PC-3 (cell line): ENCODE measurements around the gene CYP19A1. TPM values are rescaled to one million over a fixed set of nuclear protein-coding genes. Genes with fewer than 3 reads are reported as not detected.

Experiments
- ATAC-seq: fragments of 200-7000 bp; cut with Tn5 transposase; 2 replicates; pipeline ENCODE4 v1.9.1; 2020; ENCODE audit warnings: mild to moderate bottlenecking, moderate library complexity
- BruUV-seq: library from RNA; stranded (reverse); fragments of 400-500 nt; replicated peaks from 2 replicates; lab custom pipeline; 2021; lab: Mats Ljungman, UMichigan
- CTCF ChIA-PET: fragments of 300-600 bp; sonication (Branson Sonifier 250); formaldehyde crosslinking; loops from one replicate; lab custom pipeline; 2022; ENCODE audit warnings: antibody characterized with exemption; lab: Charles Lee
- POLR2A ChIA-PET: fragments of 300-600 bp; sonication (Branson Sonifier 250); formaldehyde crosslinking; loops from one replicate; lab custom pipeline; 2022; ENCODE audit warnings: antibody characterized with exemption; ENCODE audit not compliant: unreplicated experiment; lab: Charles Lee
- DNase-seq: peaks from one replicate; pipeline ENCODE4 v3.0.0-alpha.2; 2015
- H2AFZ ChIP-seq: fragments of 300-600 bp; sonication (generic); 2 replicates; pipeline ENCODE4 v1.6.0; 2016; ENCODE audit warnings: antibody characterized with exemption, low read length
- H3F3A ChIP-seq: fragments of 300-600 bp; sonication (generic); one replicate; pipeline ENCODE4 v1.6.0; 2017; ENCODE audit warnings: antibody characterized with exemption, low read length, control low read depth, mild to moderate bottlenecking; ENCODE audit not compliant: unreplicated experiment
- H3K27ac ChIP-seq: fragments of 300-600 bp; sonication (generic); 2 replicates; pipeline ENCODE4 v1.5.1; 2016; ENCODE audit warnings: mild to moderate bottlenecking, low read length
- H3K27me3 ChIP-seq: fragments of 300-600 bp; sonication (generic); 2 replicates; pipeline ENCODE4 v1.6.1; 2016; ENCODE audit warnings: low read length, mixed read lengths
- H3K36me3 ChIP-seq: fragments of 300-600 bp; sonication (generic); 2 replicates; pipeline ENCODE4 v1.6.1; 2016; ENCODE audit warnings: low read depth, mixed run types, low read length, mixed read lengths
- H3K4me1 ChIP-seq: fragments of 300-600 bp; sonication (generic); 2 replicates; pipeline ENCODE4 v1.5.1; 2016; ENCODE audit warnings: low read length; ENCODE audit not compliant: insufficient read depth
- H3K4me2 ChIP-seq: fragments of 300-600 bp; sonication (generic); 2 replicates; pipeline ENCODE4 v1.6.0; 2016; ENCODE audit warnings: low read length
- H3K4me3 ChIP-seq: fragments of 300-600 bp; sonication (generic); 2 replicates; pipeline ENCODE4 v1.5.1; 2016; ENCODE audit warnings: mild to moderate bottlenecking, low read length, mixed read lengths
- H3K79me2 ChIP-seq: fragments of 300-600 bp; sonication (generic); 2 replicates; pipeline ENCODE4 v1.6.1; 2017; ENCODE audit warnings: low read length, mixed read lengths
- H3K9ac ChIP-seq: fragments of 300-600 bp; sonication (generic); 2 replicates; pipeline ENCODE4 v1.6.0; 2016; ENCODE audit warnings: mild to moderate bottlenecking, low read length
- H3K9me2 ChIP-seq: fragments of 300-600 bp; sonication (generic); replicated peaks from 2 replicates; pipeline ENCODE4 v1.6.1; 2016; ENCODE audit warnings: mixed run types, low read length, mixed read lengths
- H3K9me3 ChIP-seq: fragments of 300-600 bp; sonication (generic); 2 replicates; pipeline ENCODE4 v1.6.1; 2016; ENCODE audit warnings: low read length, mixed read lengths
- H4K20me1 ChIP-seq: fragments of 300-600 bp; sonication (generic); 2 replicates; pipeline ENCODE4 v1.6.1; 2016; ENCODE audit warnings: low read length, mixed read lengths
- CTCF ChIP-seq: fragments of 300-600 bp; sonication (generic); conservative IDR thresholded peaks from 2 replicates; pipeline ENCODE4 v1.5.1; 2017; ENCODE audit warnings: antibody characterized with exemption, low read depth, mild to moderate bottlenecking, low read length
- EZH2 ChIP-seq: fragments of 300-600 bp; sonication (generic); IDR thresholded peaks from one replicate; pipeline ENCODE4 v1.6.1; 2017; ENCODE audit warnings: antibody characterized with exemption, mild to moderate bottlenecking, low read length; ENCODE audit not compliant: unreplicated experiment
- EZH2phosphoT487 ChIP-seq: fragments of 300-600 bp; sonication (generic); IDR thresholded peaks from 2 replicates; pipeline ENCODE4 v1.6.1; 2018; ENCODE audit warnings: mild to moderate bottlenecking, antibody characterized with exemption, low read length, borderline replicate concordance
- intact Hi-C: fragments of 100-400 bp; cut with micrococcal nuclease; formaldehyde crosslinking; loops from 2 replicates; pipeline ENCODE4 v1.9.0; 2023
- total RNA-seq: library from RNA; depleted of rRNA; stranded (reverse); fragments of >200 nt; gene quantifications from 2 replicates; pipeline ENCODE4 v1.2.3, GENCODE V29; 2014

The CYP19A1 gene
- total RNA-seq, 1 experiment from 2014 or later, result not detected

GRCh38 chr15:51181905-51182304 lies 156.5 kb downstream of the CYP19A1 start:
- no peaks in the 10 kb centered on the region for H3K9me2 ChIP-seq
- no peak overlapping the region for H3K27ac ChIP-seq
- no peak for DNase-seq
- no peaks in the 10 kb centered on the region for H3K79me2 ChIP-seq
- ATAC-seq, result no peak
- no peaks in the 10 kb centered on the region for H3K9me3 ChIP-seq
- H4K20me1 ChIP-seq, result no peaks in the 10 kb centered on the region
- H3F3A ChIP-seq, result no peaks in the 10 kb centered on the region
- no peak overlapping the region for H2AFZ ChIP-seq
- CTCF ChIA-PET, result interaction anchor here (0.5 kb wide), 1 partner anchor 10 kb away, joined by 3 read pairs; no protein-coding TSS in a partner anchor
- intact Hi-C loops, result no loop called here
- H3K4me3 ChIP-seq, result no peak overlapping the region
- no peak overlapping the region for H3K4me2 ChIP-seq
- peaks cover 32% of the 10 kb centered on the region for H3K27me3 ChIP-seq
- H3K4me1 ChIP-seq, result no peaks in the 10 kb centered on the region
- BruUV-seq, result no TSS peak
- no peaks in the 10 kb centered on the region for H3K36me3 ChIP-seq
- TF ChIP-seq CTCF (no peak), EZH2phosphoT487 (no peak), EZH2 (no peak)
- no peak overlapping the region for H3K9ac ChIP-seq
- POLR2A ChIA-PET, result no interaction called here

- no peak for ATAC-seq
- no peak overlapping the region for H2AFZ ChIP-seq
- intact Hi-C loops, result no loop called here
- no peaks in the 10 kb centered on the region for H3K36me3 ChIP-seq
- no peak overlapping the region for H3K4me2 ChIP-seq
- peaks cover 32% of the 10 kb centered on the region for H3K27me3 ChIP-seq
- no peaks in the 10 kb centered on the region for H3K9me2 ChIP-seq
- TF ChIP-seq EZH2phosphoT487 (no peak), CTCF (no peak), EZH2 (no peak)
- no peaks in the 10 kb centered on the region for H3K9me3 ChIP-seq
- H3K4me3 ChIP-seq, result no peak overlapping the region
- POLR2A ChIA-PET, result no interaction called here
- no peaks in the 10 kb centered on the region for H3K79me2 ChIP-seq
- CTCF ChIA-PET, result no interaction called here
- no TSS peak for BruUV-seq
- no peaks in the 10 kb centered on the region for H3F3A ChIP-seq
- H3K9ac ChIP-seq, result no peak overlapping the region
- H4K20me1 ChIP-seq, result no peaks in the 10 kb centered on the region
- H3K4me1 ChIP-seq, result no peaks in the 10 kb centered on the region
- no peak for DNase-seq
- no peak overlapping the region for H3K27ac ChIP-seq
These were observed 157.2 kb downstream of the CYP19A1 start for GRCh38 chr15:51181221-51181620.

GRCh38 chr15:51180534-51180933 lies 157.9 kb downstream of the CYP19A1 start:
- no peaks in the 10 kb centered on the region for H4K20me1 ChIP-seq
- H3K9me3 ChIP-seq, result no peaks in the 10 kb centered on the region
- BruUV-seq, result no TSS peak
- no peaks in the 10 kb centered on the region for H3F3A ChIP-seq
- no peaks in the 10 kb centered on the region for H3K9me2 ChIP-seq
- H3K27me3 ChIP-seq, result peaks cover 29% of the 10 kb centered on the region
- no peak overlapping the region for H3K4me3 ChIP-seq
- POLR2A ChIA-PET, result no interaction called here
- H2AFZ ChIP-seq, result no peak overlapping the region
- no peaks in the 10 kb centered on the region for H3K79me2 ChIP-seq
- H3K36me3 ChIP-seq, result no peaks in the 10 kb centered on the region
- no peaks in the 10 kb centered on the region for H3K4me1 ChIP-seq
- no peak for TF ChIP-seq CTCF
- TF ChIP-seq EZH2, result no peak
- no peak for TF ChIP-seq EZH2phosphoT487
- CTCF ChIA-PET, result no interaction called here
- no peak overlapping the region for H3K4me2 ChIP-seq
- no peak overlapping the region for H3K27ac ChIP-seq
- intact Hi-C loops, result no loop called here
- DNase-seq, result no peak
- no peak for ATAC-seq
- H3K9ac ChIP-seq, result no peak overlapping the region
